WERI-Rb-1 (cell line): ENCODE measurements around the gene FREM1.

Experiments
- DNase-seq: peaks from one replicate; pipeline ENCODE4 v3.0.0-alpha.2; 2020
- H3K27ac ChIP-seq: fragments of 250-450 bp; sonication (Bioruptor Pico); 2 replicates; pipeline ENCODE4 v1.5.1; 2020; ENCODE audit warnings: mild to moderate bottlenecking, moderate library complexity
- H3K27me3 ChIP-seq: fragments of 250-450 bp; sonication (Bioruptor Pico); 2 replicates; pipeline ENCODE4 v1.5.1; 2021; ENCODE audit warnings: mild to moderate bottlenecking, low read depth, moderate library complexity; ENCODE audit not compliant: insufficient read depth, severe bottlenecking
- H3K36me3 ChIP-seq: fragments of 250-450 bp; sonication (Bioruptor Pico); 2 replicates; pipeline ENCODE4 v1.5.1; 2020; ENCODE audit warnings: mild to moderate bottlenecking, moderate library complexity
- H3K4me3 ChIP-seq: 2 replicates; pipeline ENCODE4 v1.5.1; 2011; ENCODE audit warnings: low read depth, mild to moderate bottlenecking, control low read depth, low read length
- H3K9me3 ChIP-seq: fragments of 250-450 bp; sonication (Bioruptor Pico); 2 replicates; pipeline ENCODE4 v1.5.1; 2021; ENCODE audit warnings: mild to moderate bottlenecking, moderate library complexity; ENCODE audit not compliant: severe bottlenecking
- CTCF ChIP-seq: IDR thresholded peaks from 2 replicates; pipeline ENCODE4 v1.5.1; 2011; ENCODE audit warnings: low read depth, mild to moderate bottlenecking, control low read depth, inconsistent platforms, low read length

FREM1 gene

GRCh38 chr9:14909961-14910805 lies at the start of gene FREM1:
Gene FREM1, minus strand, starts transcription at chr9:14910428. Its CDS starts 41,451 bp downstream, at chr9:14868977.
- H3K9me3 ChIP-seq: no peaks in the 10 kb centered on the region
- no peak within 1 kb of the TSS for H3K27ac ChIP-seq
- DNase-seq: no peak
- no peaks in the 10 kb centered on the region for H3K36me3 ChIP-seq
- no peak for TF ChIP-seq CTCF
- H3K4me3 ChIP-seq: no peak within 1 kb of the TSS
- no peaks in the 10 kb centered on the region for H3K27me3 ChIP-seq

- no peak for TF ChIP-seq CTCF
- no peaks in the 10 kb centered on the region for H3K36me3 ChIP-seq
- no peak overlapping the region for H3K4me3 ChIP-seq
- no peaks in the 10 kb centered on the region for H3K9me3 ChIP-seq
- H3K27me3 ChIP-seq: no peaks in the 10 kb centered on the region
- H3K27ac ChIP-seq: no peak overlapping the region
- no peak for DNase-seq
Measured at GRCh38 chr9:14958989-14959388, 48.8 kb upstream of the FREM1 start.

GRCh38 chr9:14957109-14957508 lies 46.9 kb upstream of the FREM1 start:
- H3K4me3 ChIP-seq: no peak overlapping the region
- no peak for TF ChIP-seq CTCF
- no peaks in the 10 kb centered on the region for H3K9me3 ChIP-seq
- DNase-seq: no peak
- no peaks in the 10 kb centered on the region for H3K27me3 ChIP-seq
- H3K36me3 ChIP-seq: no peaks in the 10 kb centered on the region
- H3K27ac ChIP-seq: no peak overlapping the region

- Histone ChIP-seq H3K36me3 (no peaks in the 10 kb centered on the region), H3K27me3 (no peaks in the 10 kb centered on the region), H3K27ac (no peak overlapping the region), H3K9me3 (no peaks in the 10 kb centered on the region), H3K4me3 (no peak overlapping the region)
- no peak for DNase-seq
- TF ChIP-seq CTCF: no peak
Measured at GRCh38 chr9:14956208-14956607, 46.0 kb upstream of the FREM1 start.

- no peak for TF ChIP-seq CTCF
- H3K4me3 ChIP-seq: no peak overlapping the region
- no peaks in the 10 kb centered on the region for H3K36me3 ChIP-seq
- H3K27ac ChIP-seq: no peak overlapping the region
- no peaks in the 10 kb centered on the region for H3K9me3 ChIP-seq
- no peaks in the 10 kb centered on the region for H3K27me3 ChIP-seq
- no peak for DNase-seq
Measured at GRCh38 chr9:14945351-14945750, 35.1 kb upstream of the FREM1 start.
